DND-41 (cell line): ENCODE results near the gene SERINC5.

ENCODE experiments used
- CTCF ChIP-seq: IDR thresholded peaks from 2 replicates; pipeline ENCODE4 v1.5.1; 2012; ENCODE audit warnings: borderline replicate concordance, low read length, moderate library complexity, mild to moderate bottlenecking; ENCODE audit not compliant: poor library complexity, severe bottlenecking; ENCODE audit errors: extremely low read depth
- EZH2 ChIP-seq: IDR thresholded peaks from 3 replicates; pipeline ENCODE4 v1.6.1; 2012; ENCODE audit warnings: borderline replicate concordance, low read depth, mild to moderate bottlenecking, moderate library complexity, low read length, inconsistent platforms; ENCODE audit not compliant: severe bottlenecking

GRCh38 chr5:80146046-80146445, 109.8 kb downstream of the SERINC5 start:
- TF ChIP-seq CTCF: no peak
- TF ChIP-seq EZH2: no peak
